Small intestine (tissue), 7 donors: ENCODE measurements around the gene UTY. TPM values are rescaled to one million over a fixed set of nuclear protein-coding genes. Genes with fewer than 3 reads are reported as not detected.
A peak's percentile ranks its signal among the peaks of the same experiment; 100 is the strongest.

Experiments
- DNase-seq, 2 donors: peaks; one replicate each; pipeline versions ENCODE4 v3.0.0 to v3.0.0-alpha.2; 2013
- FAIRE-seq: peaks from 2 replicates; lab custom pipeline; 2012; peaks lifted over from hg19 to GRCh38; lab: Jason Lieb, UNC
- H3K27ac ChIP-seq, 3 donors: one replicate each; pipeline ENCODE4 v1.5.1; 2013; ENCODE audit warnings: low read length in 2 of 3, mild to moderate bottlenecking in 2 of 3, control low read depth in 1 of 3, inconsistent platforms in 1 of 3, low read depth in 1 of 3, moderate library complexity in 1 of 3
- H3K27me3 ChIP-seq, 3 donors: one replicate each; pipeline ENCODE4 v1.6.1; 2013; ENCODE audit warnings: low read length in 3 of 3, inconsistent platforms in 1 of 3; ENCODE audit not compliant: control insufficient read depth in 3 of 3, insufficient read depth in 3 of 3
- H3K36me3 ChIP-seq, 3 donors: one replicate each; pipeline ENCODE4 v1.6.1; 2013; ENCODE audit warnings: low read length in 3 of 3, inconsistent platforms in 1 of 3, low read depth in 1 of 3, mild to moderate bottlenecking in 1 of 3, moderate library complexity in 1 of 3; ENCODE audit not compliant: control insufficient read depth in 3 of 3, insufficient read depth in 2 of 3
- H3K4me1 ChIP-seq, 3 donors: one replicate each; pipeline ENCODE4 v1.6.1; 2013; ENCODE audit warnings: low read length in 2 of 3, inconsistent platforms in 1 of 3, low read depth in 1 of 3, mild to moderate bottlenecking in 1 of 3, moderate library complexity in 1 of 3; ENCODE audit not compliant: control insufficient read depth in 3 of 3, insufficient read depth in 2 of 3
- H3K4me3 ChIP-seq, 3 donors: one replicate each; pipeline ENCODE4 v1.5.1; 2013; ENCODE audit warnings: low read length in 3 of 3, control low read depth in 1 of 3, inconsistent platforms in 1 of 3, low read depth in 1 of 3, mild to moderate bottlenecking in 1 of 3, moderate library complexity in 1 of 3
- H3K9me3 ChIP-seq, 2 donors: one replicate each; pipeline ENCODE4 v1.6.1; 2013; ENCODE audit warnings: low read depth in 1 of 2, low read length in 1 of 2; ENCODE audit not compliant: control insufficient read depth in 2 of 2, insufficient read depth in 1 of 2
- WGBS, 3 donors: extraction: QIAGEN DNeasy Blood & Tissue Kit; methylation state at CpG; one replicate each; pipeline ENCODE4 v1.1.7; 2013; 5-methylcytosine and 5-hydroxymethylcytosine counted together
- polyA plus RNA-seq, 4 donors: library from polyadenylated mRNA; stranded (reverse) in 3 of 4; unstranded in 1 of 4; fragments of 200-250 nt in 3 of 4; fragments of 120-200 nt in 1 of 4; gene quantifications; one replicate each; pipeline versions ENCODE4 v1.2.1 to v1.2.3, GENCODE V29; 2013
- donor health status: healthy with polysubstance abuse.
- donor health status: control.
- donor health status: control.
- donor health status: Bipolar disorder and iron deficiency.
- donor health status: healthy.

UTY gene
- polyA plus RNA-seq, 4 donors: 3.3 to 15.4 (median 3.8) TPM; not detected in 1

DNA sequence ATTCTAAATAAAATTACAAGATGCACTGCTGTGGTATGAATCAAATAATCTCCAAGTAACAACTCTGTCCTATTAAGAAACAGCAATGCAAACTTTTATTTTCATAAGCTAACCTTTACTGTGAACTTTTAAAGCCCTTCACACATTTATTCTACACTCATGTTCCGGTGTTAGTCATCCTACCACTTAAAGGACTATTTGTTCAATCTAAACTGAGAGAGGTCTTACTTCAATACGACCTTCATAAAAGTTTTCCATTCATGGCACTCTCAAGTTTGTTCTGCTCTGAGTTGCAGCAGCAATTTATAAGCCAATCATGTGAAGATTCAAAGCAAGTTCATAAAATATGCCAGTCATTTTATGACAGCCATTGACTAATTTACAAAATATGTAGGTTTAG, 4.8 kb downstream of the UTY start:
- H3K36me3 ChIP-seq: peaks cover 0 to 8% (median 0%) of the 10 kb centered on the region in 3 donors
- no peak overlapping the region for H3K27ac ChIP-seq
- FAIRE-seq: no peak
- H3K4me1 ChIP-seq: no peaks in the 10 kb centered on the region
- H3K4me3 ChIP-seq: no peak overlapping the region
- no peaks in the 10 kb centered on the region for H3K27me3 ChIP-seq
- 39 to 45% methylated on average over 2 of the region's 2 CpGs; no CpG with 5 or more reads in 1 of the 3 donors for whole genome bisulfite sequencing, 3 donors
- no peak for DNase-seq
- no peaks in the 10 kb centered on the region for H3K9me3 ChIP-seq

DNA sequence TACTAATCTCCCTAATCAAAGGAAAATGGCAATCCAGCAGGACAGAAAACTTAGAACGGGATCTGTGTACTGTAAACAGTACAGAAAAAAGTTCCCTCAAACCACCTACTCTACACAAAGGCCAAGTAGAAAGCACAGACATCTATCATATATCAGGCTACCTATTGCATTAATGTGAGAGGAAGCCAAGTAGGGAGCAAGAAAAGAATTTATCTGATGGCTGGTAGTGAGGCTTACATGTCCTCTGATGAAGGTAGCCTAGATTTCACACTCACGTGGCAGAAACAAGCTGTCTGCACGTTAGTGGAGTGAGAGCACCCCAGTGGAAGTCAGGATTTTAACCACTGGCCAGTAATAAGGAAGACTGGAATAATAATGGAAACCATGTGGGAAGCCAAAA, 28.3 kb downstream of the UTY start:
- 73 to 90% methylated on average over 2 to 3 of the region's 3 CpGs; no CpG with 5 or more reads in 1 of the 3 donors for WGBS, 3 donors
- FAIRE-seq: no peak

DNA sequence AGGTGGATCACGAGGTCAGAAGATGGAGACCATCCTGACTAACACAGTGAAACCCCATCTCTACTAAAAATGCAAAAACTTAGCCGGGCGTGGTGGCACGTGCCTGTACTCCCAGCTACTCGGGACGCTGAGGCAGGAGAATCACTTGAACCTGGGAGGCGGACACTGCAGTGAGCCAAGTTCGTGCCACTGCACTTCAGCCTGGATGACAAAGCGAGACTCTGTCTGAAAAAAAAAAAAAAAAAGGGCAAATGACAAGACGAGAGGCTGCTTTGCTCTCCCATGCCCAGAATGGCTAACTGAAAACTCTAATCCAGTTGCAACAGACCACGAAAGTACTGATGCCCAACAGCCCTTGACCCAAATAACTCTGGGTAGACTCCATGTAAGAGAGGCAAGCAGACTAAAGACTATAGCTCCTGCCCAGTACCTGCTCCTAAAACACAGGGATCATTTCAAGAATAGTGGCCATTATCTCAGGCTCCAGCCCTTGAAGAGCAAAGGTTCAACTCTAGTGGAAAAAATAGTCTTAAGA, 29.2 kb downstream of the UTY start:
- Histone ChIP-seq H3K4me1 (no peaks in the 10 kb centered on the region), H3K27ac (no peak overlapping the region), H3K4me3 (no peak overlapping the region), H3K9me3 (no peaks in the 10 kb centered on the region), H3K27me3 (no peaks in the 10 kb centered on the region), H3K36me3 (peaks cover 0 to 2% (median 0%) of the 10 kb centered on the region in 3 donors)
- 87 to 94% methylated on average over 11 of the region's 11 CpGs; no CpG with 5 or more reads in 1 of the 3 donors for WGBS, 3 donors
- DNase-seq (peak in 1 of 2 donors; percentile 4), FAIRE-seq (no peak)

More for the DNA sequence above, 28.3 kb downstream of the UTY start:
- Histone ChIP-seq H3K4me3 (no peak overlapping the region), H3K27ac (no peak overlapping the region), H3K36me3 (peaks cover 0 to 2% (median 0%) of the 10 kb centered on the region in 3 donors), H3K4me1 (no peaks in the 10 kb centered on the region), H3K27me3 (no peaks in the 10 kb centered on the region), H3K9me3 (no peaks in the 10 kb centered on the region)
- DNase-seq: no peak

DNA sequence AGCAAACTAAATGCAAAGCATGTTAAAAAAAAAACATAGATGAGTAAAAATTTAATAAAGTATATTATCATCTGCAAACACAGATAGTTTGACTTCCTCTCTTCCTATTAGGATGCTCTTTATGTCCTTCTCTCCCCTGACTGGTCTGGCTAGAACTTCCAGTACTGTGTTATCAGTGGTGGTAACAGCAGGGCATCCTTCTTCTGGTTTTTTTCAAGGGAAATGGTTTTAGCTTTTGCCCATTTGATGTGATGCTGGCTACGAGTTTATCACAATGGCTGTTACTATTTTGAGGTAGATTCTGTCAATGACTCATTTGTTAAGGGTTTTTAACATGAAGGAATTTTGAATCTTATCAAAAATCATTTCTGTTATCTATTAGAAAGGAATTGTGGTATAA, 34.3 kb downstream of the UTY start:
- no peak for FAIRE-seq
- Histone ChIP-seq H3K9me3 (no peaks in the 10 kb centered on the region), H3K4me3 (no peak overlapping the region), H3K27ac (no peak overlapping the region), H3K4me1 (no peaks in the 10 kb centered on the region), H3K36me3 (peaks cover 0 to 5% (median 0%) of the 10 kb centered on the region in 3 donors), H3K27me3 (no peaks in the 10 kb centered on the region)
- no peak for DNase-seq
- 33 to 43% methylated on average over 1 of the region's 1 CpG; no CpG with 5 or more reads in 1 of the 3 donors for WGBS, 3 donors

DNA sequence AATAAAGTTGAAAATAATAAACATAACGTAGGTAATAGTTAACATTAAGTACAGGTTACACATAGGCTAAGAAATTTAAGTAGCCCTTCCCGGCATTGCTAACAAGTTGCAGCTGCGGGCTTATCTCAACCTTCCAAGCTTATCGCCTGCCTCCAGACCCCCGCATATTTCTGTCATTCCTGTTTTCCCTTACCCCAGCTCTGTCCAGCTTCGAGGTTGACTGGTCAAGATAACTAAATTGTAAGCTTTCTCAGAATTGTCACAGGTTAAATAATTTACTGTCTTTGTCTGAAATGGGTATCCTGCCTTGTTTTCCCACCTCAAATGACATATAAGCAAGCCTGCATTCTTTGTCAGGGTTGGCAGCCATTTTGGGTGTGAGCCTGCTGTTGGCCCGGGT, 36.7 kb downstream of the UTY start:
- Histone ChIP-seq H3K9me3 (no peaks in the 10 kb centered on the region), H3K36me3 (peaks cover 0 to 9% (median 0%) of the 10 kb centered on the region in 3 donors), H3K27me3 (no peaks in the 10 kb centered on the region), H3K4me3 (no peak overlapping the region), H3K4me1 (no peaks in the 10 kb centered on the region), H3K27ac (no peak overlapping the region)
- 82 to 87% methylated on average over 6 to 7 of the region's 7 CpGs; no CpG with 5 or more reads in 1 of the 3 donors for WGBS, 3 donors
- DNase-seq (no peak), FAIRE-seq (no peak)

DNA sequence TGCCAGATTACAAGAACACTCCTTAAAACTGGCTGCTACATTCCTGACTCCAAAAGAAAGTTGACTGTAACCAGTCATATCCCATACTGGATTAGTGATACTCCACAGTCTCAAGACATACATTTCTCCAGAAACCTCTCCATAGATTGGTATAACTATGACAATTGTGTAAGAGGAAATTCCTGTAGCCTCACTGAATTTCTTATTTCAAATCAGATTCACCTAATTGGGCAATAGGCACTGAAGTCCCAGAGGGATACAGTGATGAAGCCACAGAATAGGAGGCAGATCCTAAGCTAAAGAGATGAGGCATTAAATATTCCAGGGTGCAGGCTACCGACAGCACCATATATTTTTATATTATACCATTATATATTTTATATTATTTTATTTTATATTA, 39.0 kb downstream of the UTY start:
- Histone ChIP-seq H3K4me3 (no peak overlapping the region), H3K9me3 (no peaks in the 10 kb centered on the region), H3K36me3 (peaks cover 0 to 14% (median 0%) of the 10 kb centered on the region in 3 donors), H3K4me1 (no peaks in the 10 kb centered on the region), H3K27ac (no peak overlapping the region), H3K27me3 (no peaks in the 10 kb centered on the region)
- DNase-seq (no peak), FAIRE-seq (no peak)
- 88 to 100% methylated on average over 1 of the region's 1 CpG; no CpG with 5 or more reads in 1 of the 3 donors for WGBS, 3 donors

DNA sequence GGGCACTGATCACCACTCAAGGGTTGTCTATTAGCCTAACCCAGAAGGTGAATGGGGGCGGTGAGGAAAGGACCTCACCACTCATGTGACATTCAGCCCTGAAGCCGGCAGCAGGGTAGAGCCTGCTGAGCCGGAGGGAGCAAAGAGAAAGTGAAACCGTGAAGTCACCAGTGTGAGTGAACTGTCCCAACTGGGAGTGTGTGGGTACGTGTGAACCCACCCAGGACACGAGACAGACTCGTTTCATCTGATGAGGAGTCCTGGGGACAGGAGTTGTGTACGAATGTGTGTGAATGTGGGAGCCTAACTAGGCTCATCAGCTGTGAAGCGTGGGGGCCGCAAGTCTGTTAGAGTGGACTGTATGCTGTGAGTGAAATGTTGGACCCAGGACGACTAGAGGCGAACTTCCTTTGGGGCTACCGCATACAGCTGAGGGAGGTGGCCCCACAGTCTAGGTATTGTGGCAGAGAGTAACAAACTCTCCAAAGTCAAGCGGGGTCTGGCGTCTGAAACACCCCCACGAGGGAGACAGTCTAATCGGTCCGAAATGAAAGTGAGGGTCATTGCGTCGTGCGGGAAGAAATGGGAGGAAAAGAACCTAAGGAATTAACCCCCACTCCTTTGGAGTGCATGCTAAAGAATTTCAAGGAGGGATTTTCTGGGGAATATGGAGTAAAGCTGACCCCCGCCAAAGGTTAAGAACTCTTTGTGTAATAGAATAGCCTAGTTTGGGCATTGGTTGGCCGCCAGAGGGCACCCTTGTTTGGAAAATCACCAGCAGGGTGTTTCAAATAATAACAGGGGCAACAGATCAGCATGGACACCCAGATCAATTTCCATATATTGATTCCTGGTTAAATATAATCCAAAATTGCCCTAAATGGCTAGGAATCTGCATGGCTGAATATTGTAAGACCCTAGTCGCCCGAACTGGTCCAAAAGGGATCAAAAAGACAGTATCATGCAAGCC, 43.6 kb downstream of the UTY start:
- H3K36me3 ChIP-seq: peaks cover 0 to 18% (median 0%) of the 10 kb centered on the region in 3 donors
- H3K27ac ChIP-seq: peak overlapping the region in 2 of 3 donors; percentile 45 to 71
- peaks cover 0 to 6% of the 10 kb centered on the region in 2 donors for H3K9me3 ChIP-seq
- WGBS, 3 donors: 53 to 67% methylated on average over 22 to 25 of the region's 25 CpGs; no CpG with 5 or more reads in 1 of the 3 donors
- DNase-seq: peak; percentile 37 to 66
- no peaks in the 10 kb centered on the region for H3K4me1 ChIP-seq
- H3K27me3 ChIP-seq: no peaks in the 10 kb centered on the region
- no peak overlapping the region for H3K4me3 ChIP-seq
- no peak for FAIRE-seq

DNA sequence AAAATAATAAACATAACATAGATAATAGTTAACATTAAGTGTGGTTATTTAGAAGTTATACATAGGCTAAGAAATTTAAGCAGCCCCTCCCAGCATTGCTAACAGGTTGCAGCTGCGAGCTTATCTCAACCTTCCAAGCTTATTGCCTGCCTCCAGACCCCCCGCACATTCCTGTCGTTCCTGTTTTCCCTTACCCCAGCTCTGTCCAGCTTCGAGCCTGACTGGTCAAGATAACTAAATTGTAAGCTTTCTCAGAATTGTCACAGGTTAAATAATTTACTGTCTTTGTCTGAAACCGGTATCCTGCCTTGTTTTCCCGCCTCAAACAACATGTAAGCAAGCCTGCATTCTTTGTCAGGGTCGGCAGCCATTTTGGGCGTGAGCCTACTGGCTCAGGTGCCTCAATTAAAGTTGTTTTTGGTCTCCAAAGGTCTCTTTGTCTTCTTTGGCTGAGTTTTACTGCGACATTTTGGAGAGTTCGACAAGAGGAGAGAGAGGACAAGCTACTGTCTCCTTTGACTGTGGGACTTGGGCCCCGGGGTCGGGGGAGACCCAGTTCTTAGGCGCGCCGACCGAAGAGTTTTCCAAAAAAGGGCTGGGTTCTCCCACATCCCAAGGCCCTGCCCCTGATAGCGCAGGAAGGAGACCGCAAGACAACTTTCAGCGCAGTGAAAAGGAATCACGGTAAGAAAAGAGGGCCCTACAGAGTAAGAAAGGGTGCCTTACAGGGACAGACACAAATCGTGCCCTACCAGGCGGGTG, 44.4 kb downstream of the UTY start:
- 55 to 81% methylated on average over 22 of the region's 22 CpGs; no CpG with 5 or more reads in 1 of the 3 donors for WGBS, 3 donors
- Histone ChIP-seq H3K27ac (peak overlapping the region in 2 of 3 donors; percentile 28 to 52), H3K4me3 (no peak overlapping the region), H3K9me3 (peaks cover 0 to 10% of the 10 kb centered on the region in 2 donors), H3K36me3 (peaks cover 0 to 18% (median 0%) of the 10 kb centered on the region in 3 donors), H3K4me1 (no peaks in the 10 kb centered on the region), H3K27me3 (no peaks in the 10 kb centered on the region)
- no peak for FAIRE-seq
- no peak for DNase-seq
